ENCODE data around the gene TAS2R46.
"Not testable (repeated sequence)": the region's sequence is repeated elsewhere in the genome, so short reads cannot be mapped to it uniquely, and the experiment has no call there.

The TAS2R46 gene, protein sequence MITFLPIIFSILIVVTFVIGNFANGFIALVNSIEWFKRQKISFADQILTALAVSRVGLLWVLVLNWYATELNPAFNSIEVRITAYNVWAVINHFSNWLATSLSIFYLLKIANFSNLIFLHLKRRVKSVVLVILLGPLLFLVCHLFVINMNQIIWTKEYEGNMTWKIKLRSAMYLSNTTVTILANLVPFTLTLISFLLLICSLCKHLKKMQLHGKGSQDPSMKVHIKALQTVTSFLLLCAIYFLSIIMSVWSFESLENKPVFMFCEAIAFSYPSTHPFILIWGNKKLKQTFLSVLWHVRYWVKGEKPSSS

DNA sequence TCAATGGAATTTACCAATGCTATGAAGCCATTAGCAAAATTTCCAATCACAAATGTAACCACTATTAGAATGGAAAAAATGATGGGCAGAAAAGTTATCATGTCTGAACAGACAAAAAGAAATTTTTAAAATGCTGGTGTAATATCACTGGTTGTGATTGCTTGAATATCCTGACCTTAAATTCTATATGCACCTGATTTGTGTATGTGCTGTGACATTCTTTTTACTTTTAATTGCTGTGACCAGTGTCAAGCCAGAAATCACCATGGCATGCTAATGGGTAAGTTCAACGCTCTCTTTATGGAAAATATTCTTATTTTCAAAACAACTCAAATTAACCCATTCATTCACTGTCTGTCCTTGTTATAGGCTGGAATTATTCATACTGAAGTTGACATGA is at the start of gene TAS2R46:
TSS of gene TAS2R46 (minus strand) at position 101 of the 400 bp plus-strand sequence. CDS start at position 101, 0 bp downstream.
- not testable (repeated sequence) for DNase-seq (ENCODE audit: low spot score)

DNA sequence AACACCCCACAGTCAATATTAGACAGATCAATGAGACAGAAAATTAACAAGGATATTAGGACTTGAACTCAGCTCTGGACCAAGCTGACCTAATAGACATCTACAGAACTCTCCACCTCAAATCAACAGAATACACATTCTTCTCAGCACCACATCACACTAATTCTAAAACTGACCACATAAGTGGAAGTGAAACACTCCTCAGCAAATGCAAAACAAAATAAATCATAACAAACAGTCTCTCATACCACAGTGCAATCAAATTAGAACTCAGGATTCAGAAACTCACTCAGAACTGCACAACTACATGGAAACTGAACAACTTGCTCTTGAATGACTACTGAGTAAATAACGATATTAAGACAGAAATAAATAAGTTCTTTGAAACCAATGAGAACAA is 49.1 kb upstream of the TAS2R46 start:
- not testable (repeated sequence) for DNase-seq (ENCODE audit: low spot score)

DNA sequence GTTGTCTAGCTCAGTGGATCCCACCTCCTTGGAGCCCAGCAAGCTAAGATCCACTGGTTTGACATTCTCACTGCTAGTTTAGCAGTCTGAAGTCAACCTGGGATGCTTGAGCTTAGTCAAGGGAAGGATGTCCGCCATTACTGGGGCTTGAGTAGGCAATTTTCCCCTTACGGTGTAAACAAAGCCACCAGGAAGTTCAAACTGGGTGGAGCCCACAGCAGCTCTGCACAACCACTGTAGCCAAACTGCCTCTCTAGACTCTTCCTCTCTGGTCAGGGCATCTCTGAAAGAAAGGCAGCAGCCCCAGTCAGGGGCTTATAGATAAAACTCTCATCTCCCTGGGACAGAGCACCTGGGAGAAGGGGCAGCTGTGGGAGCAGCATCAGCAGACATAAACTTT is 46.8 kb upstream of the TAS2R46 start:
- DNase-seq (ENCODE audit: low spot score): no peak

DNA sequence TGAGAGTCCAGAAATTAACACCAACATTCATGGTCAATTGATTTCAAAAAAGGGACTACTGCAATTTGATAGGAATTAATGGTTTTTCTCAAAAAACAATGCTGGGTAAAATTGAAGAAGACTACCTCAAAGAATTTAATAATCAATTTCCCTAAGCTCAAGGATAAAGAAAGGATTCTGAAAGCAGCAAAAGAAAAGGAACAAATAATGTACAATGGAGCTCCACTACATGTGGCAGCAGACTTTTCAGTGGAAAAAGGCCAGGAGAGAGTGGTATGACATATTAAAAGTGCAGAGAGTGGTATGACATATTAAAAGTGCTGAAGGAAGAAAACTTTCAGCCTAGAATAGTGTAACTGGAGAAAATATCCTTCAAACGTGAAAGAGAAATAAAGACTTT is 45.6 kb upstream of the TAS2R46 start:
- no peak for DNase-seq (ENCODE audit: low spot score)

DNA sequence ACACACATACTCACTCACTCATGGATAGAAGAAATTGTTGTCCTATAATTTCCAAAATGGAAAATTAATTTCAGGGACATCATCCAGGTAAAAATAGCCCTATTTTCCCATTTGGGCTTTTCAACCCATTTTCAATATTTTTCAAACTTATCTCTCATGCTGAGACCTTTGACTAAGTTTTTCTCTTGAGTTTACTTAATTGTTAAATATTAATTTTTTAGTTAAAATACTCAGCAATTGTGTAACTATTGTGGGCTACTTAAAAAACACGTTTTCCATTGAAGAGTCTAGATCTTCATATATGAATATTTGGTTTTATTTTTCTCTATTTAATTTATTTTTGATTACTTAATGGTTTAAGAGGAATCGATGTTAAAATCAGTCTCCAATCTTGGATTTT is 44.2 kb upstream of the TAS2R46 start:
- no peak for DNase-seq (ENCODE audit: low spot score)

DNA sequence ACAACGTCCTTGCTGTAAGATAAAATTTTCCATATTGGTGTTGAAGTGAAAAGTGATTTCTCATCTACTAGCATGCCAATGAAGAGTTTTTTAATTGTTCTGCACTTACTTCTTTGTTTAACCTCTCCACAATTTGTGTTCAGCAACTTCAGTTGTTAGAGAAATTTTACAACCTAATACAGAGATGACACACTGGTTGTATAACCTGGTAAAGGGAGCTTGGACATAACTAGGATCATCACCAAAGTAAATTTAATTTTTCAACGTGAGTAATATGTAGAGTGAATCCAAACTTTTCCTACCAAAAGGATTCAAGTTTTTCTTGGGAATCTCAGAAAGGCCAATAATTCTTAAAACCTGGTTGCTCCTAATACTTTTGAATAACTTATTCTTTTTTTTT is 43.5 kb upstream of the TAS2R46 start:
- DNase-seq (ENCODE audit: low spot score): no peak

DNA sequence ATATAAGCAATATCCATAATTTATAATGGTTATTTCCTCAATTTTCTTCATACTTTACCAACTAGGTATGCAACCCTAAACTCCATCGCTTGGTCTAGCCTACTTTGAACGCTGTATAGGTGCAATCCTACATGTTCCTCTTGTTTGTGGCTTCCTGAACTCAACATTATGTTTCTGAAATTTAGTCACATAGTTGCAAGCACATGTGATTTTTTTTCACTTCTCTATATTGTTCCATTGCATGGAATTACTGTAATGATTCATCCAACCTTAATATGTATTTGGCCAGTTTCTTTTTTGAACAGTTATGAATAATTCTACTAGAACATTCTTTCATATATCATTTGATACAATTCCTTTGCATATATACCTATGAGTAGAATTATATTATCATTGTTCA is 32.8 kb upstream of the TAS2R46 start:
- not testable (repeated sequence) for DNase-seq (ENCODE audit: low spot score)

DNA sequence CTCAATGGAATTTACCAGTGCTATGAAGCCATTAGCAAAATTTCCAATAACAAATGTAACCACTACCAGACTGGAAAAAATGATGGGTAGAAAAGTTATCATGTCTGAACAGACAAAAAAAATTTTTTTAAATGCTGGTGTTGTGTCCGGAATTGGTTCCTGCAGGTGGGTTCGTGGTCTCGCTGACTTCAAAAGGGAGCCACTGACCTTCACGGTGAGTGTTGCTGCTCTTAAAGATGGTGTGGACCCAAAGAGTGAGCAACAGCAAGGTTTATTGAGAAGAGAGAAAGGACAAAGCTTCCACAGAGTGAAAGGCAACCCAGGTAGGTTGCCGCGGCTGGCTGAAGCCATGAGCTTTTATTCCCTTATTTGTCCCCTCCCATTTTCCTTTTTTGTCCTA is 30.0 kb upstream of the TAS2R46 start, which contains the start of gene TAS2R43:
TSS of gene TAS2R43 (minus strand) at position 186 of the 400 bp plus-strand sequence. CDS start at position 102, 84 bp downstream.
- DNase-seq (ENCODE audit: low spot score): no peak

DNA sequence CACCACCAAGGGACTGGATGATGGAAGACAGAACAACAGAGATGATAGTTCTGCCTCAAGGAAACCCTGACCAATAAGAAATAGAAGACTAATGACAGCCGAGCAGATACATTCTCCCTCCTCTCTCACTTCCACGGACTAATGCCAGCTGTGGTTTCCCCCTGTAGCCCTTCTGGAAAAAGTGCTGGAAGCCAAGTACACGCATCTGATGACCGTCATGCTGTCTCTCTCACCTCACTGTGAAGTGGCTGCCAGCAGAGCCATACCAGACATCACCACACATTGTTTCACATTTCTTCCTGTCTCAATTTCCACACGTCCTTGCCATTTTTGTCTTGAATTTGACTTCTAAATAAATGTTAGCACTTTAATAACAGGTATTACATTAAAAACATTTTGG is 27.2 kb upstream of the TAS2R46 start:
- DNase-seq (ENCODE audit: low spot score): no peak

DNA sequence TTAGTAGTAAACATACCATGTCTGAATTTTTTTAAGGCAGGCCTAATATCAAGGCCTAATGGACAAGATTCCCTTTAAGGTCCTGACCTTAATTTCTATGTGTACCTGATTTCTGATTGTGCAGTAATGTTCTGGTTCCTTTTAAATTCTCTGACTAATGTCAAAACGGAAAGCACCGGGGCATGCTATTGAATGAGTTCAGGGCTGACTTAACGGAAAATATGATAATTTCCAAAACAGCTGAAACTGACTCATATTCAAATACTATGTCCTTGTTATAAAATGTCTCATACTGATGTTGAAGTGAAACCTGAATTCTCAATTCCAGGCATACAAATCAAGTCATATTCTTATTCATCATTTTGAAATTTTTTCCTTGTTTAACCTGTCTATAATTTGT is 23.3 kb upstream of the TAS2R46 start:
- DNase-seq (ENCODE audit: low spot score): no peak

DNA sequence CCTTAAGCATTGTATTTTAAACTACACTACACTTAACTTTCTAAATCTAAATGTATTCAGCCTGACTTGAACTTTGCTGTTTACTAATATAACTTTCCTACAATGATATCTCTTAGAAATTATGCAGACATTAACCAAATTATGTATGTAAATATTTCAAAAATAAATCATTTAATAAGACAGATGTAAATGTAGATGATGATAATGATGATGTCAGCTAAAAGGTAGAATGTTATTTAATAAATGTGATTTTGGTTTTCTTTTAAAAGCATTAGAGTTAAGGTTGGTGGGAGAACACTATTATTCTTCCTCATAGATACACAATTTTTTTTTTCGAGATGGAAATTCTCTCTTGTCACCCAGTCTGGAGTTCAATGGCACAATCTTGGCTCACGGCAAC is 19.9 kb upstream of the TAS2R46 start:
- no peak for DNase-seq (ENCODE audit: low spot score)

DNA sequence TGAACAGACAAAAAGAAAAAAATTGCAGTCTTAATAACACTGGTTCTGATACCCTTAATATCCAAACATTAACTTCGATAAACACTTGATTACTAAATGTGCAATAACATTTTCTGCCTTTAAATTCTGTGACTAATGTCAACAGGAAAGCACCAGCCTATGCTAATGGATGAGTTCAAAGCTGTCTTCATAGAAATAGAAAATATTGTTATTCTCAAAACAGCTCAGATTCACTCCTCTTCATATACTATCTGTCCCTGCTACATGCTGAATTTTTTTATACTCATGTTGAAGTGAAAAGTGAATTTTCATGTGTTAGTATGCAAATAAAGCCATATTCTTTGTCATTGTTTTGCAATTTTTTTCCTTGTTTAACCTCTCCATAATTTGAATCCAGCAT is 16.2 kb upstream of the TAS2R46 start:
- no peak for DNase-seq (ENCODE audit: low spot score)

DNA sequence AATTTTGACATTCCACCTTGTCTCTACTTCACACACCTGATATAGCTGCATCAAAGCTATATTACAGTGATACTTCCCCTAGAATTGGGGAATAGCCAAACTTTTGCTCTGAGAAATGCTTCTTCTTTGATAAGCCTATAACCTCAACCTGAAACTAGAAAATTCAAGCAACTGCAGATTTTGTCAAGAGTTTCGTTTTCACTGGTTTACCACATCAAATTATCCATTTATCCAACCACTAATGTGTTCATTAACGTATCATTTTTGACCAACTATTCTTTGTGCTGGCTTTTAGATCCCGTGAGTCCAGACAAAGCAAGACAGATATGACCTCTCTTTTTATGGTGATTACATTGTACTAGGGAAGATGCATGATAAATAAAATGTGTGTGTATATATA is 13.5 kb upstream of the TAS2R46 start:
- no peak for DNase-seq (ENCODE audit: low spot score)

DNA sequence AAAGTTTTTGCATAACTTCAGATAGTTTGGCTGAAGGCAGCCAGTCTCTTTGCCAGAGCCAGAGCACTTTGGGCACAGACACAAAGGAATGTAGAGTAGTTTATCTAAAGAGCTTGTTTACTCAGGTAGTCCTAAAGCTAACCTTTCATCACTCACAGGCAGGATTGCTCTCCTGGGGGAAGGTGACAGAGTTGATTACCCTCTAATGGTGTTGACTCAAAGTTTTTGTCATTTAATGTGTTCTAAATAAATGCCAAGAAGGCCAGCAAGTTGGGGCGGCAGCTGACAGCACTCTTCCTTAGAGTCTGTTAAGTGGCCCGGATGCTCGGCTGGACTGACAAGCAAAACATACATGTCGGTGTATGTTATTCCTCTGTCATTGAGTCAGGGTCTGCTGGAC is 9.3 kb upstream of the TAS2R46 start:
- DNase-seq (ENCODE audit: low spot score): no peak

DNA sequence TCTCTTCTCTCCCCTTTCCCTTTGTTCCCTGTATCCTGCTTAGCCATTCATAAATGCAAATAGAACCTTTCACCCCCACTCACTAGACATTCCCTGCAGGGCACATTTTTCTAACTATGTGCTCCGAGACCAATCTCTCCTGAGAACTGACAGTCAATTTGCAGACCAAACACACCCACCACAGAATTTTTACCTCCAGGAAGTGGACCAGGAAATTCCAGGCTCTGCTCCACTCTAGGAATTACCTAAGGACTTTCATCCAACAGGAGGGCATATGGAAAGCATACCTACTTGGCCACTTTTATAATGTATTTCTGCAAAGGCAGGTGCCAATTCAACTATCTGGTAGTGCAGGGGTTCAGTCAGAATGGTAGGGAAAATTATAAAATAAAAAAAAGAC is 8.9 kb upstream of the TAS2R46 start:
- no peak for DNase-seq (ENCODE audit: low spot score)

DNA sequence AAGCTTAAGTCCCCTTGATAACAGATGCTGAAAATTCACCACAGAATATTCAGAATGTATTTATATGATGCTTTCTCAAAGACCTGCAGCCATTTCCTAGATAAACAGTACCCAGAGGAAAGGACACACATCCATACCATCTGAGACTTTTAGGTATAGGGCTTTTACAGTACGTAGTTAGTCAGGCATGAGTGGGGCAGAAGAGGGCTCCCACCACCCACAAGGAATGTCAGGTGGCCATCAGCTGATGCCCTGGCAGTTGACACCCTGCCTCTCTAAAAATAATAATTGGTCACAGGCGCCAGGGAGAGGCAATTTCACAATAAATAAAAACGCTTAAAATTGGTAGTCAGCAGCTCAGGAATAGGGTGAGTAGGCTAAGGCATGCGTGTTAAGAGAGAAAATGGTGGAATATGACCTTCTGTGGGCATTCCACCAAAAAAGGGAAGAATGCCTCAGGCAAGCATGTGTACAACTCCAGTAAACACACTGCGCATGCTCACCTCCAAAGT is 7.8 kb upstream of the TAS2R46 start:
- no peak for DNase-seq (ENCODE audit: low spot score)

DNA sequence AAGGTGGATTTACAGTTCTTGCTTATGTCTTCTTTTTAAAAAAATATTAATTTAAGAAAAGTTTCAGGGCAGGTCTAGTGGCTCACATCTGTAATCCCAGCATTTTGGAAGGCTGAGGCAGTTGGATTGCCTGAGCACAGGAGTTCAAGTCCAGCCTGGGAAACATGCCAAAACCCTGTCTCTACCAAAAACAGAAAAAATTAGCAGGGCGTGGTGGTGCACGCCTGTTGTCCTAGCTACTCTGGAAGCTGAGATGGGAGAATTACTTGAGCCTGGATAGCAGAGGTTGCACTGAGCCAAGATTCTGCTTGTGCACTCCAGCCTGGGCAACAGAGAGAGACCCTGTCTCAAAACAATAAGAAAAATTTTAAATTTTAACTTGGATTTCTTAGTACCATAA is 5.4 kb upstream of the TAS2R46 start:
- peak; percentile 22 for DNase-seq (ENCODE audit: low spot score)

DNA sequence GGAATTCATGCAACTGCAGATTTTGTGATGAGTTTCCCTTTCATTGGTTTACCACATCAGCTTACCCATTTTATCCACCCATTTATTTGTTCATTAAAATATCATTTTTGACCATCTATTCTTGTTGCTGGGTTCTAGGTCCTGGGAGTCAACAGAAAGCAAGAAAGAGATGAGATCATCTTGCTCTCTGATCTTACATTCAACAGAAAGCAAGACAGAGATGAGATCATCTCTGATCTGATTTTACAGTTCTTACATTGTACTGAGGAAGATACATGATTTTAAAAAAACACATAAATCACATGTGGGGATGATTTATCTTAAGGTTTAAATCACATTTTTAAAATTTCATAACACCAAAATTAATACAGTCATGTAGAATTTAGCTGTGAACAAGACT is 2.3 kb downstream of the TAS2R46 start:
- DNase-seq (ENCODE audit: low spot score): no peak

DNA sequence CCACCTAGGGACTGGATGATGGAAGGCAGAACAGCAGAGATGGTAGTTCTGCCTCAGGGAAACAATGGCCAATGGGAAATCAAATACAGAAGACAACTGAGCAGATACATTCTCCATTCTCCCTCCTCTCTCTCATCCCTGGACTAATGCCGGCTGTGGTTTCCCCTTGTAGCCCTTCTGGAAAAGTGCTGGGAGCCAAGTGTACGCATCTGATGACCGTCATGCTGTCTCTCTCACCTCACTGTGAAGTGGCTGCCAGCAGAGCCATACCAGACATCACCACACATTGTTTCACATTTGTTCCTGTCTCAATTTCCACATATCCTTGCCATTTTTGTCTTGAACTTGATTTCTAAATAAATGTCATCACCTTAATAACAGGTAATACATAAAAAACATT is 3.1 kb downstream of the TAS2R46 start:
- no peak for DNase-seq (ENCODE audit: low spot score)

DNA sequence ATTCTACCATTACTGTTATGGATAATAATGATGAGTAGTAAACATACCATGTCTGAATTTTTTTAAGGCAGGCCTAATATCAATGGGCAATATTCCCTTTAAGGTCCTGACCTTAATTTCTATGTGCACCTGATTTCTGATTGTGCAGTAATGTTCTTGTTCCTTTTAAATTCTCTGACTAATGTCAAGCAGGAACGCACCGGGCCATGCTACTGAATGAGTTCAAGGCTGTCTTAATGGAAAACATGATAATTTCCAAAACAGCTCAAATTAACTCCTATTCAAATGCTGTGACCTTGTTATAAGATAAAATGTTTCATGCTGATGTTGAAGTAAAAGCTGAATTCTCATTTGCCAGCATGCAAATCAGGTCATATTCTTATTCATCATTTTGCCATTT is 6.8 kb downstream of the TAS2R46 start:
- DNase-seq (ENCODE audit: low spot score): no peak

DNA sequence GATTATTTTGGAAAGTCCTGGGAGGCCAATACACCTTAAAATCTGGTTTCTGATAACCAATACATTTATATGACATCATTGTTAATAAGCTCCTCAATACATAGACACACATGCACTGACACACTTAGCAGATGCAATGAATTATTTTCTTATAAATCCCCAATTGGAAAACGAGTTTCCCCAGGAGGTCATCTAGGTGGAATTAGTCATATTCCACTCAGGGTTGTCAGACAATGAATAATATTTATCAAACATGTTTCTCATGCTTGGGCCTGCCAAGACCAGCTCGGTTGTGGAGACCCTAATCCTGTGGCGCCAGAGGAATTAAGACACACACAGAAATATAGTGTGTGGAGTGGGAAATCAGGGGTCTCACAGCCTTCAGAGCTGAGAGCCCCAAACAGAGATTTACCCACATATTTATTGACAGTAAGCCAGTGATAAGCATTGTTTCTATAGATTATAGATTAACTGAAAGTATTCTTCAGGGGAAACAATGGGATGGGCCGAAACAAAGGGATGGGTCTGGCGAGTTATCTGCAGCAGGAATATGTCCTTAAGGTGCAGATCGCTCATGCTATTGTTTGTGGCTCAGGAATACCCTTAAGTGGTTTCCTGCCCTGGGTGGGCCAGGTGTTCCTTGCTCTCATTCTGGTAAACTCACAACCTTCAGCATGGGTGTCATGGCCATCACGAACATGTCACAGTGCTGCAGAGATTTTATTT is 12.1 kb downstream of the TAS2R46 start:
- DNase-seq (ENCODE audit: low spot score): not testable (repeated sequence)

DNA sequence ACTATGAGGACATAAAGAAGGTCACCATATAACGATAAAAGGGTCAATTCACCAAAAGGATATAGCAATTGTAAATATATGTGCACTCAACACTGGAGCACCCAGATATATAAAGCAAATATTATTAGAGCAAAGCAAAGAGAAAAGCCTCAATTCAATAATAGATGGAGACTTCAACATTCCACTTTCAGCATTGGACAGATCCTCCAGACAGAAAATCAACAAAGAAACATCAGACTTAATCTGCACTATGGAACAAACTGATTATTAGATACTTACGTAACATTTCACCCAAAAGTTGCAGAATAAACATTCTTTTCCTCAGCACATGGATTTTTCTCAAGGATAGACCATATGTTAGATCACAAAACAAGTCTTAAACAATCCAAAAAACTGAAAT is 20.7 kb downstream of the TAS2R46 start:
- not testable (repeated sequence) for DNase-seq (ENCODE audit: low spot score)

DNA sequence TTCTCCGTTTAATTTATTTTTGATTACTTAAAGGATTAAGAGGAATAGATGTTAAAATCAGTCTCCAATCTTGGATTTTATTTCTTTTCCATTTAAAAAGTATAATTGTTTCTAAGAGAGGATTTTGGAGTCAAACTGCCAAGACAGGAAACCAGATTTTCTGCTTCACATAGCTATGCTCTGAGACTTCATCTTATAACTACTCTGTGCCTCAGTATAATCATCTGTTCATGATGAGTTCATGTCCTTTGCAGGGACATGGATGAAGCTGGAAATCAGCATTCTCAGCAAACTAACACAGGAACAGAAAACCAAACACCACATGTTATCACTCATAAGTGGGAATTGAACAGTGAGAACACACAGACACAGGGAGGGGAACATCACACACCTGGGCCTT is 21.9 kb downstream of the TAS2R46 start:
- no peak for DNase-seq (ENCODE audit: low spot score)
